Astrocyte (in vitro differentiated cells and primary cell): ENCODE data around the gene FUZ.

Experiments
- EZH2 ChIP-seq: IDR thresholded peaks from 2 replicates; pipeline ENCODE4 v1.6.1; 2012; ENCODE audit warnings: mild to moderate bottlenecking, low read length, inconsistent platforms; ENCODE audit not compliant: insufficient read depth
- TF ChIP-seq, protein P1 (sequence below): IDR thresholded peaks from 2 replicates; pipeline ENCODE4 v1.5.1; 2011; ENCODE audit warnings: low read depth, mild to moderate bottlenecking, inconsistent platforms, low read length, moderate library complexity; ENCODE audit not compliant: insufficient read depth

DNA sequence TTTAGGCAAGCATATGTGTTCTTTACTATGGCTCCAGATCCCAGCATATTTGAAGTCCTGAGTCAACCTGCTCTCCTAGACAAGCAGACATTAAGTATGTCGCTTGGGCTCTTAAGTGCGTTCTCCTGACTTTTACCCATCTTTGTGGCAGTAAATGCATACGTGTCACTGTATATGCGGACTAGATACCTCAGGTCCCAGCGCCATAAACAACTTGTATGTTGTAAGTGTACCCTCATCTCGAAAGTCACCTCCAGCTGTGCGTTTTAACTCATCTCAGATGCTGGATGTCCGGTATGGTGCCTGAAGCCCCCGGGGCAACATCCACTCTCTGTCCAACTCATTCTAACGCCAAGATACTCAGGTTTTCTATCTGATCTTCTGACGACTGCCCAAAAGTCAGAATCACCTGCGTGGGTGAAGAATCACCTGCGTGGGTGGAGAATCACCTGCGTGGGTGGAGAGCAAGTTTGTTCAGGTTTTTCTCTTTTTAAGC is 39.6 kb upstream of the FUZ start:
- TF ChIP-seq, protein P1, sequence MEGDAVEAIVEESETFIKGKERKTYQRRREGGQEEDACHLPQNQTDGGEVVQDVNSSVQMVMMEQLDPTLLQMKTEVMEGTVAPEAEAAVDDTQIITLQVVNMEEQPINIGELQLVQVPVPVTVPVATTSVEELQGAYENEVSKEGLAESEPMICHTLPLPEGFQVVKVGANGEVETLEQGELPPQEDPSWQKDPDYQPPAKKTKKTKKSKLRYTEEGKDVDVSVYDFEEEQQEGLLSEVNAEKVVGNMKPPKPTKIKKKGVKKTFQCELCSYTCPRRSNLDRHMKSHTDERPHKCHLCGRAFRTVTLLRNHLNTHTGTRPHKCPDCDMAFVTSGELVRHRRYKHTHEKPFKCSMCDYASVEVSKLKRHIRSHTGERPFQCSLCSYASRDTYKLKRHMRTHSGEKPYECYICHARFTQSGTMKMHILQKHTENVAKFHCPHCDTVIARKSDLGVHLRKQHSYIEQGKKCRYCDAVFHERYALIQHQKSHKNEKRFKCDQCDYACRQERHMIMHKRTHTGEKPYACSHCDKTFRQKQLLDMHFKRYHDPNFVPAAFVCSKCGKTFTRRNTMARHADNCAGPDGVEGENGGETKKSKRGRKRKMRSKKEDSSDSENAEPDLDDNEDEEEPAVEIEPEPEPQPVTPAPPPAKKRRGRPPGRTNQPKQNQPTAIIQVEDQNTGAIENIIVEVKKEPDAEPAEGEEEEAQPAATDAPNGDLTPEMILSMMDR, result no peak
- TF ChIP-seq EZH2, result no peak
